HG02623 (cell line): ENCODE results near the gene C14orf132.

Source experiments
- ATAC-seq: cut with Tn5 transposase; IDR thresholded peaks from one replicate; pipeline ENCODE4 v1.9.1; 2021; ENCODE audit warnings: moderate library complexity; ENCODE audit not compliant: unreplicated experiment

C14orf132 gene

GRCh38 chr14:96140952-96141351, 101.8 kb downstream of the C14orf132 start:
- ATAC-seq, result no peak
